PFSK-1 (cell line): ENCODE results near the gene KLHL40.

Experiments
- POLR2AphosphoS5 ChIP-seq: IDR thresholded peaks from 2 replicates; pipeline ENCODE4 v1.6.1; 2012; ENCODE audit warnings: low read depth, mild to moderate bottlenecking, control low read depth, low read length, moderate library complexity
- TAF1 ChIP-seq: IDR thresholded peaks from 2 replicates; pipeline ENCODE4 v1.6.1; 2012; ENCODE audit warnings: low read length, control low read depth, borderline replicate concordance; ENCODE audit not compliant: insufficient read depth

GRCh38 chr3:42652611-42653302 is 32.6 kb upstream of the KLHL40 start:
- TF ChIP-seq POLR2AphosphoS5 (peak; percentile 91), TAF1 (peak; percentile 55; the same call in 1 of the 2 replicates)
